Suppressor macrophage treated with lipopolysaccharide for 1 hour (primary cell): ENCODE data around the gene SUSD1.
A peak's percentile ranks its signal among the peaks of the same experiment; 100 is the strongest.
"Not testable (repeated sequence)": the region's sequence is repeated elsewhere in the genome, so short reads cannot be mapped to it uniquely, and the experiment has no call there.

Experiments
- DNase-seq, 3 donors: peaks; one replicate each; pipeline ENCODE4 v3.0.0-alpha.2; 2020 to 2022

Gene SUSD1

DNA sequence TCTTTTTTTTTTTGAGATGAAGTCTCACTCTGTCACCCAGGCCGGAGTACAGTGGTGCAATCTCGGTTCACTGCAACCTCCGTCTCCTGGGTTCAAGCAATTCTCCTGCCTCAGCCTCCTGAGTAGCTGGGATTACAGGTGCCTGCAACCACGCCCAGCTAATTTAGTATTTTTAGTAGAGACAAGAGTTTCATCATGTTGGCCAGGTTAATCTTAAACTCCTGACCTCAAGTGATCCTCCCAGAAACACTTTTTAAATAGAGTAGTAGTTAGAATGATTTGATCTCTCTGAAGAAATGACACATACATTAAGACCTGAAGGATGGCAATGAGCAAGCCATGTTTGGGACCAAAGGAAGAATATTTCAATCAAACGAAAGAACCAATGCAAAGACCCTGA lies 46.7 kb downstream of the SUSD1 start:
- not testable (repeated sequence) for DNase-seq

DNA sequence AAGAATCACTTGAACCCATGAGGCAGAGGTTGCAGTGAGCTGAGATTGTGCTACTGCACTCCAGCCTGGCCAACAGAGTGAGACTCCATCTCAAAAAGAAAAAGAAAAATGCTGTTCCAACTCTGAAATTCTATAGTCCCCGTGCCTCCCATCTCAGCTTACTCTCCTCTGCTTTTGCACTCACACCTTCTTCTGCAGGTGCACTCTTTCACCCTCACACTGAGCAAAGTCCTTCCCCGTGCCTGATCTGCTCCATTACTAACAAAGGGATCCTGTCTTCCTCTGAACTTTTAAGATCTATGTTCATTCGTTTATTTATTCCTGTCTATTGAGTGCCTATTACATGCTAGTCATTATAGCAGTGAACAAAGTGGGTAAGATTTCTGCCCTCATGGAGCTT lies 47.8 kb downstream of the SUSD1 start:
- no peak for DNase-seq

DNA sequence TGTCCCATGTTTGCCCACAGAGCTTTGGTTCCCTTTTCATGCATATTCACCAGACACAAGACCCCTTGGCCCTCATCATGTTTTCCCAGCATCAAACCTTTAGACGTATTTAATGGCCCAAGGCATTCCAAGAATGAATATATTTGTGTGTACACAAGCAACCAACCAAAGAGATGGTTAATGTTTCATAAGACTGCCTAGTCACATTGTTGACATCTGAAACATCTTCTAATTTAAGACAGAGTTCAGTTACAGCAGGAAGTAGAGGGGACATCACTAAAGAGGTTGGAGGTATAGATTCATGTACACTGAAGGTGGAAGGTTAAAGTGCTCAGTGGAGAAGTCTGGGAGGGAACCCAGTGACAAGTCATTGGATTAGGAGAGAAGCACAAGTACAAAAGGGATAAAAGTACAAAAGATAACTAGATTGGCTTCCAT lies 49.1 kb downstream of the SUSD1 start:
- no peak for DNase-seq

- DNase-seq = no peak
These were observed 50.9 kb downstream of the SUSD1 start for GRCh38 chr9:112124156-112124555.

GRCh38 chr9:112121633-112122032 lies 53.5 kb downstream of the SUSD1 start:
- DNase-seq = no peak

- DNase-seq = no peak
These were observed 54.6 kb downstream of the SUSD1 start for GRCh38 chr9:112120439-112120925.

DNA sequence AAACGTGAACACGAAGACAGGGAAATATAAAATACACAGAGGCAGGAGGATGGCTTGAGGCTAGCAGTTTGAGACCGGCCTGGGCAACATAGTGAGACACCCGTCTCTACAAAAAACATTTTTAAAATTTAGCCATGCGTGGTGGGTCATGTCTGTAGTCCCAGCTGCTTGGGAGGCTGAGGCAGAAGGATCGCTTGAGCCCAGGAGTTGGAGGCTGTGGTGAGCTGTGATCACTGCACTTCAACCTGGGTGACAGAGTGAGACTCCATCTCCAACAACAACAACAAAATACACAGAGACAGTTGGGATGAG lies 55.1 kb downstream of the SUSD1 start:
- DNase-seq = no peak

DNA sequence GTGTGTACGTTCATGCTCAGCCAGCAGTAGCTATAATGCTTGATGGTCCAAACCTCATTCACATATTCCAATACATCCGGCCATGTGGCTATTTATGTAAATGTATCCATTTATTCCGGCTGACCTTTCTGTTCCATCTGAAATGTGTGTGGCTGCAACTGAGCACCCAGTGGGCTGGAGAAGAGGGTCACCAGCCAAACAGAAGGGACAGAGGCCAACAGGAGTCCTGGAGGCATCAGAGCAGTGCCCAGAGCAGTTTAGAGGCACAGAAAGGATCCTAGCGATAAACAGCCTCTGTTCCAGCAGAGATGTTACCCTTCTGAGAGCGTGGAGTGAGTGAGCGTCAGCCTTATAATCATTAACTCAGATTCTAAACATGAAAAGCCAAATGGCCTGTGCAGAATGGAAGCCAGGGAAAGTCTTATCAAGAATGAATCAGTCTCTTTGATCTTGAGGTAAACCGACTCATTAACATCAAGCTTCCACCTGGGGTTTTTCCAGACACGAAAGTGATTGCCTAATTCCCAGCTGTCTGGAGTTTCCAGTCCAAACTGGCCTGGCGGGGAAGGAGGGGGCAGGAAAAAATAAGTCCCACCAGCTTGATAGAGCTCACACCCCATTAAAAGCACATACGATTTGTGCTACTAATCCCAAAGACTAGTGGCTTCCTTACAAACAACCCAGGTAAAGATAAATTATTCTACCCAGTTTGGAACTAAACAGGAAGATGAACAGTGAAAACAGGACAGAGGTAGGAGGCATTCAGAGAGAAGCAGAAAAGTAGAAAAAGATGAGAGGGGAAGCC lies 55.7 kb downstream of the SUSD1 start:
- DNase-seq = no peak

DNA sequence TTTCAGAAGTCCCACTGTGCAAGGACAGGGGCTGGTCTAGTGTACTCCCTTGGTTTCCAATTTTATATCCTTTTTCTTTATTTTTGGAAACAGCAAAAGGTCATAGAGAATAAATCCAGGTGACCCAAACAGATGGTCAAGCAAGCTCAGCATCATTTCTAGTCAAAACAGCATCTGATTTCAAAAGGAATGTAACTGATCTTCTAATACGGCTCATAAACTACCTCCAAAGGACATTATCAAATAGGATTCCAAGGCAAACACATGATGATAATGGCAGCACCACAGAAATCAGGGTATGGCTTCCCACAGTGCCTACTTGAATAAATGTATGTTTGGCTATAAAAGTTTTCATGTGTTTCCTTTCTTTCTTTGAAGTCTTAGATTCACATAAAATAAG lies 57.1 kb downstream of the SUSD1 start:
- DNase-seq = no peak

DNA sequence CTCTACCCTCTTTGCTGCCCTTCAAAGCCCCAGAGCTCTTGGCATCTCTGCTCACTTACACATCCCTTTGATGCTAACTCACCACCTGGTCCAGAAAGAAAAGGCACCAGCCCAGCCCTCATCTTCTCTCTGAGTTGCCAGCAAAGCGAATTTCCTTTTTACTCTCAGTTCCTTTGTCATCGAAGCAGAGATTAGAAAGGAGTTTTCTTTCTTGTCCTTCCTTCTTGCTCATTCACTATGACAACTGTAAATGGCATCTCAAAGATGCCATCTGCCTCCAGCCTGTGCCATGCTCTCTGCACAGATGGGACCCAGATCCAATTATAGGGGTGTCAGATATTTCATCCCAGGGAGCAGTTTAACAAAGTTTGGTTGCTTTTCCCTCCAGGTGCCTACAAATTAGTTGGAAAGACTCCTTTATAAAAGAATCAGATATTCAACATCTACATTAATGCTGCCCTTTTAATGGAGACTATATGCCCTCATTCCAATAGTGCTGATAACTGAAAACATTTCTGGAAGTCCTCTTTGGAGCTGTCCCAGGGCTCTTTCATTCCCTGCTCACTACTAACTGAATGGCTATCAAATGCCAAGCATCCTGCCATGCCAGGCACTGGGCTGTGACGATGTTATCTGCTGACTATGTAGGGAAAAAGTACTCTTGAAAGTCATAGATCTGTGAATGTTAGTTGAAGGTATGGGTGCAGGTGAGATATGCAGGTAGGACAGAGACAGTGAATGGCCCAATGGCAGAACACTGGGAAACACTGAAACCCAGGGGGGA lies 58.9 kb downstream of the SUSD1 start:
- no peak for DNase-seq

DNA sequence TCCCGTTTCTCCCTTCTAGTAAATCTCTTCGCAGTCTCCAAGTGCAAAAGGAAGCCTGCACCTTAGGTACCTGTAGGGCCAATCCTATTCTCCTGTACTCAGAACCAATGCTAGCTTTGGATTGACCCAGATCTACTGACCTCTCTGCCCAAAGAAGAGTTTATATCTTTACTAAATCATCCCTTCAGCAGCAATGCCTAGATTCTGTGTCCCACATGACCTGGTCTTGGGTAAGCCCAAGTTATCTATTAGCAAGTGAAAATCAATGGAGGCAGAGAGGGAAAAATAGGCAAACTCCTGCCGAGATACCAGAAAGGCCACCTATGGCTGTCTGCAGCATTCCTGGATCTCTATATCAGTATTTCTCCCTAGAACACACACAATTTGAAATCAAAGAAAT lies 60.0 kb downstream of the SUSD1 start:
- no peak for DNase-seq

- DNase-seq = no peak
These were observed 62.0 kb downstream of the SUSD1 start for GRCh38 chr9:112112941-112113681.

DNA sequence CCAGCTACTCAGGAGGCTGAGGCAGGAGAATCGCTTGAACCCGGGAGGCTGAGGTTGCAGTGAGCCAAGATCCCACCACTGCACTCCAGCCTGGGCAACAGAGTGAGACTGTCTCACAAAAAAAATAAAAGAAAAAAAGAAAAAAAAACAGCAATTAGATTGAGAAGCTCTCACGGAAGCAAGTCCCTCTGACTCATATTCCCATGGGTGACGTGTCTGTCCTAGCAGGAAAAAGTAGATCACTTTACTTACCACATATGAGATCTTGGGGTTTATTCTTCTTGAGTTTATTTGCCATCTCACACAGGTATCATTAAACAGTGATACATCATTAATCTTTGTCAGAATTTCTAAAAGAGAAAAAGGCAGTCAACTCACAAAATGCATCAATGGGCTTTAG lies 62.6 kb downstream of the SUSD1 start:
- peak in 2 of 3 donors; percentile 43 to 45 for DNase-seq

GRCh38 chr9:112111461-112111860 lies 63.6 kb downstream of the SUSD1 start:
- no peak for DNase-seq

DNA sequence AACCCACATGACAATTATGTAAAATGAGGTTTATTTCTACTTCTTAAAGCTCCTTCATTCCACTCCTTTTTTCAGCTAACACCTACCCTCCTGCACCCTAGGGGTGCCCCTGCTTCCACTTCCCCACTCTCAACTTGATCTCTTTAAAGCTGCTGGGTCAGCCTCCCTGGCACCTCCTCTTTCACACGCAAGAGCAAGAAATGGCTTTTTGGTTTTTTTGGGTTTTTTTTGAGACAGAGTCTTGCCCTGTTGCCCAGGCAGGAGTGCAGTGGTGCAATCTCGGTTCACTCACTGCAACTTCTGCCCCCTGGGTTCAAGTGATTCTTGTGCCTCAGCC lies 64.4 kb downstream of the SUSD1 start:
- no peak for DNase-seq

GRCh38 chr9:112110094-112110776 lies 64.9 kb downstream of the SUSD1 start:
- no peak for DNase-seq

GRCh38 chr9:112104901-112105300 lies 70.2 kb downstream of the SUSD1 start:
- peak; percentile 41 to 83 (median 76) for DNase-seq

DNA sequence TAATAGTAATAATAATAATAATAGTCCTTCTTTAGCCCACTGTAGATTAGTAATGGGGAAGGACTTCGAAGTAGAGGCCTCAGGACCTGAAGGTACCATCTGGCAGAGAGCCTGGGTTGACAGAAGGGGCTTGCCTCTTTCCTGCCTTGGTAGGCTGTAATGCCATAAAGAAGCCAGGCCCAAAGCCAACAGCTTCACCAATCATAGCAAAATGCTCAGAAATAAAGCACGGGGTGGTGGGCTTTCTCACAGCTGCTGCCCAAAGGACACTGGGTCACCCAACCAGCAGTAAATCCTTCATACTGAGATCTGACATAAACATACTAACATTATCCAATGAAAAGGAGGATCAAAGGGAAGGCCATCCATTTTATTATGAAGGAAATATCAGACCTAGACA lies 70.7 kb downstream of the SUSD1 start:
- no peak for DNase-seq

- no peak for DNase-seq
These were observed 71.7 kb downstream of the SUSD1 start for GRCh38 chr9:112103405-112103804.

DNA sequence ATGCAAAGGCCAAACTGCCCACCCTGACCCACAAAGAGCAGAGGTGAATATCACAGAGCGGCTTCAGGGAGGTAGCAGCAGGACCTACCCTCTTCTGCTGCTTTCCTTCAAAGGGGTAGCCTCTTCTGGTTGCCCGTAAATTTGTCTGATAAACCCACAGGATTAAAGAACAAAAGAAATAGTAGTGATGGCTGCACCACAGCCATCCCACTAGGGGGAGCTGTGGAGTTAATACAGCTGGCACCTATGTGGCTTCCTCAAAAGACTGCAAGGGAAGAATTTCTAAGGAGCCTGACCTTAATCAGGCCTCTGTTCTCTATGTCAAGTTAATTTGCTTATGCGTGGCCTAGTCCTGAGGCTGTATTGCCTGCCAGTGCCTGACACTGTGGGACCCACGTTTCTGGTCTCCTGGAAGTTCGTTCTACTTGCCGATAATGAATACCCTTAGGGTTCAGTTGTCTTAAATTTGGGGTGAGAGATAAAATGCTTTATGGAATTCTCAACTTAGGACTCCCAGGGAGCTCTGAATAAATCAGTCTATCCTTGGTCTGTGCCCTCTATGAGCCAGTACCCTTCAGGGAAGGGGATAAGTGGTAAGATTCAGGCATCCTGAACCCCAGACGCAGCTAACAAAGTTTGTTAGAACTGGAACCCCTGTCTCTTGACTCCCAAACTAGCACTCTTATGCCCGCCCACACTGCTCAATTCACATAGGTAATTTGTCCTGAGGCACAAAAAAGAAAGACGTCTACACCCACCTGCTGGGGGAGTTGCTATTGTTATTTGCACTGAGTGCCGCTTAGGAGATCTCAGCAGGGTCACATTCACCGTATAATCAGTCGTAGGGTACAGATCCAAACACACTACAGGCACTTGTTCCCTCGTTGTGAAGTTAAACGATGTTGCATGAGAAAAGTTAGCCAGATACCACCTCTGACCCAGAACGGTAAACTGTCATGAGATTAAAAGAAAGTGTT lies 77.1 kb downstream of the SUSD1 start:
- peak; percentile 85 to 91 (median 90) for DNase-seq

GRCh38 chr9:112094948-112095681 lies 80.0 kb downstream of the SUSD1 start:
- DNase-seq = peak; percentile 82 to 92 (median 82)
